Liver (tissue), 9 donors: ENCODE results near the gene AQP10. TPM values are rescaled to one million over a fixed set of nuclear protein-coding genes. Genes with fewer than 3 reads are reported as not detected.
"Not testable (repeated sequence)": the region's sequence is repeated elsewhere in the genome, so short reads cannot be mapped to it uniquely, and the experiment has no call there.

Source experiments
- DNase-seq: peaks from one replicate; pipeline ENCODE4 v3.0.0-alpha.2; 2017; ENCODE audit warnings: low spot score
- H3K27ac ChIP-seq, 2 donors: one replicate each; pipeline ENCODE4 v1.7.0; 2013; ENCODE audit warnings: inconsistent platforms in 2 of 2, low read length in 2 of 2, control low read depth in 1 of 2, low read depth in 1 of 2, mild to moderate bottlenecking in 1 of 2
- H3K27me3 ChIP-seq, 4 donors: one replicate each; pipeline versions ENCODE4 v1.6.1 to v1.7.0; 2013; ENCODE audit warnings: low read length in 3 of 4, inconsistent platforms in 1 of 4, mild to moderate bottlenecking in 1 of 4, moderate library complexity in 1 of 4; ENCODE audit not compliant: control insufficient read depth in 4 of 4, insufficient read depth in 4 of 4
- H3K36me3 ChIP-seq, 4 donors: one replicate each; pipeline versions ENCODE4 v1.6.1 to v1.7.0; 2013; ENCODE audit warnings: low read length in 3 of 4, mild to moderate bottlenecking in 3 of 4, low read depth in 1 of 4, moderate library complexity in 1 of 4; ENCODE audit not compliant: control insufficient read depth in 4 of 4, insufficient read depth in 3 of 4
- H3K4me1 ChIP-seq, 4 donors: one replicate each; pipeline versions ENCODE4 v1.6.1 to v1.7.0; 2013; ENCODE audit warnings: low read length in 3 of 4, mild to moderate bottlenecking in 3 of 4, moderate library complexity in 1 of 4; ENCODE audit not compliant: control insufficient read depth in 4 of 4, insufficient read depth in 4 of 4
- H3K4me3 ChIP-seq, 3 donors: one replicate each; pipeline versions ENCODE4 v1.6.1 to v1.7.0; 2013; ENCODE audit warnings: low read length in 3 of 3, control low read depth in 1 of 3, low read depth in 1 of 3, mild to moderate bottlenecking in 1 of 3
- H3K9ac ChIP-seq, 2 donors: one replicate each; pipeline ENCODE4 v1.7.0; 2013; ENCODE audit warnings: low read length in 2 of 2, mild to moderate bottlenecking in 2 of 2, moderate library complexity in 2 of 2, control low read depth in 1 of 2, low read depth in 1 of 2
- H3K9me3 ChIP-seq, 4 donors: one replicate each; pipeline versions ENCODE4 v1.6.1 to v1.7.0; 2013; ENCODE audit warnings: low read length in 3 of 4; ENCODE audit not compliant: control insufficient read depth in 4 of 4
- CTCF ChIP-seq: fragments of 150-350 bp; IDR thresholded peaks from 2 replicates; pipeline ENCODE4 v1.5.1; 2017; ENCODE audit warnings: improper control_type of control experiment, low read depth, low read length; ENCODE audit not compliant: missing input control
- FOXA1 ChIP-seq: IDR thresholded peaks from 2 replicates; pipeline ENCODE4 v1.6.1; 2016; ENCODE audit warnings: antibody characterized with exemption
- FOXA2 ChIP-seq: IDR thresholded peaks from 2 replicates; pipeline ENCODE4 v1.6.1; 2016; ENCODE audit warnings: antibody characterized with exemption
- GABPA ChIP-seq, 2 donors: IDR thresholded peaks in 1 of 2; conservative IDR thresholded peaks in 1 of 2; 2 replicates each; pipeline ENCODE4 v1.6.1; 2016; ENCODE audit warnings: antibody characterized with exemption in 2 of 2, mild to moderate bottlenecking in 1 of 2, moderate library complexity in 1 of 2
- HNF4A ChIP-seq, 2 donors: conservative IDR thresholded peaks; 2 replicates each; pipeline ENCODE4 v1.6.1; 2016; ENCODE audit warnings: antibody characterized with exemption in 2 of 2, mild to moderate bottlenecking in 2 of 2
- HNF4G ChIP-seq: IDR thresholded peaks from 2 replicates; pipeline ENCODE4 v1.6.1; 2016; ENCODE audit warnings: antibody characterized with exemption
- NR2F2 ChIP-seq: IDR thresholded peaks from 2 replicates; pipeline ENCODE4 v1.6.1; 2016; ENCODE audit warnings: antibody characterized with exemption
- RAD21 ChIP-seq, 2 donors: IDR thresholded peaks; 2 replicates each; pipeline ENCODE4 v1.6.1; 2016; ENCODE audit warnings: antibody characterized with exemption in 2 of 2, mild to moderate bottlenecking in 2 of 2
- RXRA ChIP-seq, 2 donors: IDR thresholded peaks; 2 replicates each; pipeline ENCODE4 v1.6.1; 2017 to 2018; ENCODE audit warnings: antibody characterized with exemption in 2 of 2, mild to moderate bottlenecking in 1 of 2
- SP1 ChIP-seq: IDR thresholded peaks from 2 replicates; pipeline ENCODE4 v1.6.1; 2018; ENCODE audit warnings: antibody characterized with exemption, mild to moderate bottlenecking
- TAF1 ChIP-seq: conservative IDR thresholded peaks from 2 replicates; pipeline ENCODE4 v1.6.1; 2016; ENCODE audit warnings: antibody characterized with exemption, mild to moderate bottlenecking
- YY1 ChIP-seq: IDR thresholded peaks from 2 replicates; pipeline ENCODE4 v1.6.1; 2016; ENCODE audit warnings: antibody characterized with exemption, mild to moderate bottlenecking
- WGBS: extraction: QIAGEN DNeasy Blood & Tissue Kit; methylation state at CpG from one replicate; pipeline ENCODE4 v1.1.7; 2013; 5-methylcytosine and 5-hydroxymethylcytosine counted together
- polyA plus RNA-seq, 2 donors: library from polyadenylated mRNA; stranded (reverse) in 1 of 2; unstranded in 1 of 2; fragments of 200-250 nt in 1 of 2; fragments of >200 nt in 1 of 2; fragmentation: Nextera tagmentation in 1 of 2; extraction: Ambion mirVana in 1 of 2; gene quantifications; one replicate each; pipeline versions ENCODE4 v1.2.1 to v1.2.3, GENCODE V29; 2013 to 2015
- total RNA-seq, 2 donors: library from RNA; depleted of rRNA; stranded (reverse); fragments of >200 nt; gene quantifications; one replicate each; pipeline ENCODE4 v1.2.3, GENCODE V29; 2014
- TF ChIP-seq, protein P1 (sequence below): IDR thresholded peaks from 2 replicates; pipeline ENCODE4 v1.6.1; 2016; ENCODE audit warnings: antibody characterized with exemption, mild to moderate bottlenecking
- TF ChIP-seq, protein P2 (sequence below): IDR thresholded peaks from 2 replicates; pipeline ENCODE4 v1.6.1; 2016; ENCODE audit warnings: antibody characterized with exemption
- TF ChIP-seq, protein P3 (sequence below): IDR thresholded peaks from 2 replicates; pipeline ENCODE4 v1.6.1; 2016; ENCODE audit warnings: antibody characterized with exemption
- donor health status: healthy.
- donor health status: healthy.
- donor health status: healthy.
- donor health status: healthy.
- donor health status: healthy.

Gene AQP10
- total and polyA plus RNA-seq, 4 donors = 0.14 TPM; not detected in 3

GRCh38 chr1:154316704-154317103 is 4.2 kb upstream of the AQP10 start:
- DNase-seq = no peak
- TF ChIP-seq TAF1 (no peak), NR2F2 (no peak), CTCF (no peak)
- TF ChIP-seq, protein P1, sequence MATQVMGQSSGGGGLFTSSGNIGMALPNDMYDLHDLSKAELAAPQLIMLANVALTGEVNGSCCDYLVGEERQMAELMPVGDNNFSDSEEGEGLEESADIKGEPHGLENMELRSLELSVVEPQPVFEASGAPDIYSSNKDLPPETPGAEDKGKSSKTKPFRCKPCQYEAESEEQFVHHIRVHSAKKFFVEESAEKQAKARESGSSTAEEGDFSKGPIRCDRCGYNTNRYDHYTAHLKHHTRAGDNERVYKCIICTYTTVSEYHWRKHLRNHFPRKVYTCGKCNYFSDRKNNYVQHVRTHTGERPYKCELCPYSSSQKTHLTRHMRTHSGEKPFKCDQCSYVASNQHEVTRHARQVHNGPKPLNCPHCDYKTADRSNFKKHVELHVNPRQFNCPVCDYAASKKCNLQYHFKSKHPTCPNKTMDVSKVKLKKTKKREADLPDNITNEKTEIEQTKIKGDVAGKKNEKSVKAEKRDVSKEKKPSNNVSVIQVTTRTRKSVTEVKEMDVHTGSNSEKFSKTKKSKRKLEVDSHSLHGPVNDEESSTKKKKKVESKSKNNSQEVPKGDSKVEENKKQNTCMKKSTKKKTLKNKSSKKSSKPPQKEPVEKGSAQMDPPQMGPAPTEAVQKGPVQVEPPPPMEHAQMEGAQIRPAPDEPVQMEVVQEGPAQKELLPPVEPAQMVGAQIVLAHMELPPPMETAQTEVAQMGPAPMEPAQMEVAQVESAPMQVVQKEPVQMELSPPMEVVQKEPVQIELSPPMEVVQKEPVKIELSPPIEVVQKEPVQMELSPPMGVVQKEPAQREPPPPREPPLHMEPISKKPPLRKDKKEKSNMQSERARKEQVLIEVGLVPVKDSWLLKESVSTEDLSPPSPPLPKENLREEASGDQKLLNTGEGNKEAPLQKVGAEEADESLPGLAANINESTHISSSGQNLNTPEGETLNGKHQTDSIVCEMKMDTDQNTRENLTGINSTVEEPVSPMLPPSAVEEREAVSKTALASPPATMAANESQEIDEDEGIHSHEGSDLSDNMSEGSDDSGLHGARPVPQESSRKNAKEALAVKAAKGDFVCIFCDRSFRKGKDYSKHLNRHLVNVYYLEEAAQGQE = no peak
- TF ChIP-seq, protein P2, sequence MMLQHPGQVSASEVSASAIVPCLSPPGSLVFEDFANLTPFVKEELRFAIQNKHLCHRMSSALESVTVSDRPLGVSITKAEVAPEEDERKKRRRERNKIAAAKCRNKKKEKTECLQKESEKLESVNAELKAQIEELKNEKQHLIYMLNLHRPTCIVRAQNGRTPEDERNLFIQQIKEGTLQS = no peak
- Histone ChIP-seq H3K9me3 (no peaks in the 10 kb centered on the region), H3K9ac (no peak overlapping the region), H3K4me1 (no peaks in the 10 kb centered on the region), H3K27me3 (no peaks in the 10 kb centered on the region), H3K36me3 (no peaks in the 10 kb centered on the region), H3K27ac (no peak overlapping the region), H3K4me3 (no peak overlapping the region)
- WGBS = 79% methylated on average over 1 of the region's 1 CpG

DNA sequence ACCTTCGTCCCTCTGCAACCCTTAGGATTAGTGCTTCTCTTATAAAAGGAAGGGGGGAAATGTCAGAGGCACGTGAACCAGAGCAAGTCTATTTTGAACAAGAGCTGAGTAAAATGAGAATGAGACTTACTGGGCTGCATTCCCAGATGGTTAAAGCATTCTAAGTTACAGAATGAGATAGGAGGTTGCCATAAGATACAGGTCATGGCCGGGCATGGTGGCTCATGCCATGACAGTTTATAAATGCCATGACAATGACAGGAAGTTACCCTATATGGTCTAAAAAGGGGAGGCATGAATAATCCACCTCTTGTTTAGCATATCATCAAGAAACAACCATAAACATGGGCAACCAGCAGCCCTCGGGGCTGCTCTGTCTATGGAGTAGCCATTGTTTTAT is 2.5 kb upstream of the AQP10 start:
- Histone ChIP-seq H3K36me3 (no peaks in the 10 kb centered on the region), H3K9ac (no peak overlapping the region), H3K27me3 (no peaks in the 10 kb centered on the region), H3K9me3 (no peaks in the 10 kb centered on the region), H3K27ac (no peak overlapping the region), H3K4me3 (no peak overlapping the region), H3K4me1 (no peaks in the 10 kb centered on the region)
- DNase-seq = no peak
- 86% methylated on average over 4 of the region's 4 CpGs for WGBS
- TF ChIP-seq FOXA1 (no peak), HNF4A (conservative IDR thresholded peaks at IDR 0.05) (no peak), TAF1 (no peak), NR2F2 (no peak), YY1 (no peak), RXRA (IDR thresholded peaks at IDR 0.05) (no peak), RAD21 (IDR thresholded peaks at IDR 0.05) (no peak), SP1 (no peak), CTCF (no peak), HNF4G (no peak), FOXA2 (no peak), GABPA (IDR thresholded peaks at IDR 0.05 in 1 of 2, conservative IDR thresholded peaks at IDR 0.05 in 1 of 2) (no peak)
- TF ChIP-seq, protein P3, sequence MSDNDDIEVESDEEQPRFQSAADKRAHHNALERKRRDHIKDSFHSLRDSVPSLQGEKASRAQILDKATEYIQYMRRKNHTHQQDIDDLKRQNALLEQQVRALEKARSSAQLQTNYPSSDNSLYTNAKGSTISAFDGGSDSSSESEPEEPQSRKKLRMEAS = no peak
- TF ChIP-seq, protein P1 = no peak

DNA sequence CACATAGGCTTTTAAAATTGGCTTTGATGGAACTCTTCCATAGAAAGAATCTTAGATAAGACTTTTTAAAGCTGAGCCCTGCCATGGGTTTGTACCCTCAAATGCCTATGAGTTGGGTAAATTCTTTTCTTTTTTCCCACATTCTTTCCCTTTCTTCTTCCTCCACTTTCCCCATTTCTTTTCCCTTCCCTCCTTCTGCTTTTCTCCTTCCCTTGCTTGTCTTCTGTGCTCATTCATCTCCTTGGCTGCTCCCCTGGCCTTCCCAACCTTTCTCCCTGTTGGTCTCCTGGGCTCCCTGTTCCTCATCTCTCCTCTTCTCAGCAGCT is 679 bp downstream of the AQP10 start:
- not testable (repeated sequence) for H3K27ac ChIP-seq, H3K36me3 ChIP-seq, H3K9ac ChIP-seq, H3K27me3 ChIP-seq, H3K4me3 ChIP-seq, H3K9me3 ChIP-seq, DNase-seq
- peaks cover 0 to 12% (median 8%) of the 10 kb centered on the region in 4 donors for H3K4me1 ChIP-seq
